ENCODE measurements around the gene PLEKHJ1. TPM values are rescaled to one million over a fixed set of nuclear protein-coding genes. Genes with fewer than 3 reads are reported as not detected.
A peak's percentile ranks its signal among the peaks of the same experiment; 100 is the strongest.

PLEKHJ1 gene
- total and polyA plus RNA-seq, 9 of the 15 experiments (the other 6 are each of a cell fraction or from before 2014, with no cell fraction given): 1.5 to 188 (median 63.9) TPM

DNA sequence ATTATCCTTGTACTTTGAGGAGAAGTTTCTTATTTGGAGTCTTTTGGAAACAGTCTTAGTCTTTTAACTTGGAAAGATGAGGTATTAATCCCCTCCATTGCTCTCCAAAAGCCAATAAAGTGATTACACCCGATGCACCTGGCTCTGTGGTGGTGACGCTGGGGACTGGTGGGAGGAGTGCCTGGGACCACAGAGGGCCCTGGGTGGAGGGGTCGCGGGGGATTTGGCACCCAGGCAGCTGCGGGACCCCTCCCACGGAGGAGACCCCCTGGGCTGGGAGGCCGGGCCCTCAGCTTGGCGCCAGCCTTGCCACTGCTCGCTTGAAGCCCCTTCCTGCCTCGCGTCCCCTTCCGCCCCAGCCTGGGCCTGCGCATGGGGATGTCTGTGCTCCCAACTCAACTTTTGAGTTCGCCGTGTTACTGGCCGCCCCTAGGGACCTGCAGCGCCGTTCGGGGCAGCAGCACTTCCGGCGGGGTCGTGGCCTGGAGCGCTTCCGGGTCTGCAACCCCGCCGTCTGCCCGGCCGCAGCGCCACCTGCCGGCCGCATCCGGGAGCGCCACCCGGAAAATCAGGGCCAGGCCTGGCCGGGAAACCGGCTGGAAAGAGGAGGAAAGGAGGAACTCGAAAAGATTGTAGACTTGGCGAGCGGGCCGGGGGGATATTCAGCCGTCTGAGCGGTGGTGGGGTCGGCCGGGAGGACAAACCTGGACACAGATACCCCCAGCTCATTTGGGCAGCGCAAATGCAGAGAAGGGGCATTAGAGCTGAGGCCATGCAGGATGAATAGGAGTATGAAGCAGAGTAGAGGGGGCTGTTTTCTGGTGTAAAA lies 37.4 kb upstream of the PLEKHJ1 start (continued):
- peak; percentile 78 for TF ChIP-seq REST (IDR thresholded peaks at IDR 0.05; ENCODE audit: borderline replicate concordance)
- no peak; the same call in 1 of the 2 replicates for TF ChIP-seq REST (CRISPR knock-in tag; IDR thresholded peaks at IDR 0.05; ENCODE audit: low read depth)
- TF ChIP-seq, protein P1, sequence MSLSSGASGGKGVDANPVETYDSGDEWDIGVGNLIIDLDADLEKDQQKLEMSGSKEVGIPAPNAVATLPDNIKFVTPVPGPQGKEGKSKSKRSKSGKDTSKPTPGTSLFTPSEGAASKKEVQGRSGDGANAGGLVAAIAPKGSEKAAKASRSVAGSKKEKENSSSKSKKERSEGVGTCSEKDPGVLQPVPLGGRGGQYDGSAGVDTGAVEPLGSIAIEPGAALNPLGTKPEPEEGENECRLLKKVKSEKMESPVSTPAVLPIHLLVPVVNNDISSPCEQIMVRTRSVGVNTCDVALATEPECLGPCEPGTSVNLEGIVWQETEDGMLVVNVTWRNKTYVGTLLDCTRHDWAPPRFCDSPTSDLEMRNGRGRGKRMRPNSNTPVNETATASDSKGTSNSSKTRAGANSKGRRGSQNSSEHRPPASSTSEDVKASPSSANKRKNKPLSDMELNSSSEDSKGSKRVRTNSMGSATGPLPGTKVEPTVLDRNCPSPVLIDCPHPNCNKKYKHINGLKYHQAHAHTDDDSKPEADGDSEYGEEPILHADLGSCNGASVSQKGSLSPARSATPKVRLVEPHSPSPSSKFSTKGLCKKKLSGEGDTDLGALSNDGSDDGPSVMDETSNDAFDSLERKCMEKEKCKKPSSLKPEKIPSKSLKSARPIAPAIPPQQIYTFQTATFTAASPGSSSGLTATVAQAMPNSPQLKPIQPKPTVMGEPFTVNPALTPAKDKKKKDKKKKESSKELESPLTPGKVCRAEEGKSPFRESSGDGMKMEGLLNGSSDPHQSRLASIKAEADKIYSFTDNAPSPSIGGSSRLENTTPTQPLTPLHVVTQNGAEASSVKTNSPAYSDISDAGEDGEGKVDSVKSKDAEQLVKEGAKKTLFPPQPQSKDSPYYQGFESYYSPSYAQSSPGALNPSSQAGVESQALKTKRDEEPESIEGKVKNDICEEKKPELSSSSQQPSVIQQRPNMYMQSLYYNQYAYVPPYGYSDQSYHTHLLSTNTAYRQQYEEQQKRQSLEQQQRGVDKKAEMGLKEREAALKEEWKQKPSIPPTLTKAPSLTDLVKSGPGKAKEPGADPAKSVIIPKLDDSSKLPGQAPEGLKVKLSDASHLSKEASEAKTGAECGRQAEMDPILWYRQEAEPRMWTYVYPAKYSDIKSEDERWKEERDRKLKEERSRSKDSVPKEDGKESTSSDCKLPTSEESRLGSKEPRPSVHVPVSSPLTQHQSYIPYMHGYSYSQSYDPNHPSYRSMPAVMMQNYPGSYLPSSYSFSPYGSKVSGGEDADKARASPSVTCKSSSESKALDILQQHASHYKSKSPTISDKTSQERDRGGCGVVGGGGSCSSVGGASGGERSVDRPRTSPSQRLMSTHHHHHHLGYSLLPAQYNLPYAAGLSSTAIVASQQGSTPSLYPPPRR (CRISPR knock-in tag; IDR thresholded peaks at IDR 0.05; ENCODE audit: borderline replicate concordance): no peak
- no peak for TF ChIP-seq CGGBP1 (CRISPR knock-in tag; IDR thresholded peaks at IDR 0.05)
- TF ChIP-seq, protein P2, sequence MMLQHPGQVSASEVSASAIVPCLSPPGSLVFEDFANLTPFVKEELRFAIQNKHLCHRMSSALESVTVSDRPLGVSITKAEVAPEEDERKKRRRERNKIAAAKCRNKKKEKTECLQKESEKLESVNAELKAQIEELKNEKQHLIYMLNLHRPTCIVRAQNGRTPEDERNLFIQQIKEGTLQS (IDR thresholded peaks at IDR 0.05): no peak
- TF ChIP-seq, protein P2 (CRISPR knock-in tag; conservative IDR thresholded peaks at IDR 0.05): 0 out of 2 replicates have a peak, but pooled peaks have one; percentile 42
- TF ChIP-seq, protein P3, sequence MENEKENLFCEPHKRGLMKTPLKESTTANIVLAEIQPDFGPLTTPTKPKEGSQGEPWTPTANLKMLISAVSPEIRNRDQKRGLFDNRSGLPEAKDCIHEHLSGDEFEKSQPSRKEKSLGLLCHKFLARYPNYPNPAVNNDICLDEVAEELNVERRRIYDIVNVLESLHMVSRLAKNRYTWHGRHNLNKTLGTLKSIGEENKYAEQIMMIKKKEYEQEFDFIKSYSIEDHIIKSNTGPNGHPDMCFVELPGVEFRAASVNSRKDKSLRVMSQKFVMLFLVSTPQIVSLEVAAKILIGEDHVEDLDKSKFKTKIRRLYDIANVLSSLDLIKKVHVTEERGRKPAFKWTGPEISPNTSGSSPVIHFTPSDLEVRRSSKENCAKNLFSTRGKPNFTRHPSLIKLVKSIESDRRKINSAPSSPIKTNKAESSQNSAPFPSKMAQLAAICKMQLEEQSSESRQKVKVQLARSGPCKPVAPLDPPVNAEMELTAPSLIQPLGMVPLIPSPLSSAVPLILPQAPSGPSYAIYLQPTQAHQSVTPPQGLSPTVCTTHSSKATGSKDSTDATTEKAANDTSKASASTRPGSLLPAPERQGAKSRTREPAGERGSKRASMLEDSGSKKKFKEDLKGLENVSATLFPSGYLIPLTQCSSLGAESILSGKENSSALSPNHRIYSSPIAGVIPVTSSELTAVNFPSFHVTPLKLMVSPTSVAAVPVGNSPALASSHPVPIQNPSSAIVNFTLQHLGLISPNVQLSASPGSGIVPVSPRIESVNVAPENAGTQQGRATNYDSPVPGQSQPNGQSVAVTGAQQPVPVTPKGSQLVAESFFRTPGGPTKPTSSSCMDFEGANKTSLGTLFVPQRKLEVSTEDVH (IDR thresholded peaks at IDR 0.05; ENCODE audit: low read depth, partially characterized antibody): peak; percentile 93

Measured in K562 (cell line).